ENCODE results near the gene TMEM185B.

Gene TMEM185B

GRCh38 chr2:120177001-120177621 is 46.1 kb downstream of the TMEM185B start:
- Histone ChIP-seq H3K36me3 (ENCODE audit: control insufficient read depth in 2 of 2, insufficient read depth in 2 of 2, low read length in 2 of 2) (peaks cover 0 to 4% of the 10 kb centered on the region in 2 donors), H3K27ac (ENCODE audit: low read length) (no peak overlapping the region), H3K4me3 (ENCODE audit: low read length in 2 of 2) (peak overlapping the region in 1 of 2 donors; percentile 22), H3K4me1 (ENCODE audit: control insufficient read depth, insufficient read depth, low read length) (no peaks in the 10 kb centered on the region), H3K9ac (ENCODE audit: low read length in 2 of 2) (no peak overlapping the region), H3K9me3 (ENCODE audit: control insufficient read depth in 2 of 2, low read length in 2 of 2) (no peaks in the 10 kb centered on the region), H3K27me3 (ENCODE audit: control insufficient read depth in 1 of 2, insufficient read depth in 2 of 2, low read length in 2 of 2) (no peaks in the 10 kb centered on the region)

GRCh38 chr2:120176526-120176925 is 46.7 kb downstream of the TMEM185B start:
- no peak overlapping the region for H3K4me3 ChIP-seq (ENCODE audit: low read length in 2 of 2)
- H3K9ac ChIP-seq (ENCODE audit: low read length in 2 of 2) = no peak overlapping the region
- H3K4me1 ChIP-seq (ENCODE audit: control insufficient read depth, insufficient read depth, low read length) = no peaks in the 10 kb centered on the region
- H3K9me3 ChIP-seq (ENCODE audit: control insufficient read depth in 2 of 2, low read length in 2 of 2) = no peaks in the 10 kb centered on the region
- no peaks in the 10 kb centered on the region for H3K27me3 ChIP-seq (ENCODE audit: control insufficient read depth in 1 of 2, insufficient read depth in 2 of 2, low read length in 2 of 2)
- peaks cover 0 to 2% of the 10 kb centered on the region in 2 donors for H3K36me3 ChIP-seq (ENCODE audit: control insufficient read depth in 2 of 2, insufficient read depth in 2 of 2, low read length in 2 of 2)
- no peak overlapping the region for H3K27ac ChIP-seq (ENCODE audit: low read length)

- no peak overlapping the region for H3K27ac ChIP-seq (ENCODE audit: low read length)
- peak overlapping the region in 1 of 2 donors; percentile 24 for H3K4me3 ChIP-seq (ENCODE audit: low read length in 2 of 2)
Observed at GRCh38 chr2:120174963-120175581, 48.1 kb downstream of the TMEM185B start.

More at GRCh38 chr2:120174963-120175581, 48.1 kb downstream of the TMEM185B start:
- H3K27me3 ChIP-seq (ENCODE audit: control insufficient read depth in 1 of 2, insufficient read depth in 2 of 2, low read length in 2 of 2) = no peaks in the 10 kb centered on the region
- no peaks in the 10 kb centered on the region for H3K4me1 ChIP-seq (ENCODE audit: control insufficient read depth, insufficient read depth, low read length)
- peaks cover 0 to 3% of the 10 kb centered on the region in 2 donors for H3K36me3 ChIP-seq (ENCODE audit: control insufficient read depth in 2 of 2, insufficient read depth in 2 of 2, low read length in 2 of 2)
- H3K9ac ChIP-seq (ENCODE audit: low read length in 2 of 2) = peak overlapping the region; percentile 22 to 35
- H3K9me3 ChIP-seq (ENCODE audit: control insufficient read depth in 2 of 2, low read length in 2 of 2) = no peaks in the 10 kb centered on the region
